ENCODE measurements around the gene LRRC55. TPM values are rescaled to one million over a fixed set of nuclear protein-coding genes. Genes with fewer than 3 reads are reported as not detected.

Gene LRRC55
- total RNA-seq, 4 donors from 2014 or later: 0.14 to 0.16 TPM; not detected in 2

GRCh38 chr11:57214098-57214417 is 32.3 kb downstream of the LRRC55 start:
- Histone ChIP-seq H3K4me3 (no peak overlapping the region), H3K36me3 (no peaks in the 10 kb centered on the region), H3K27me3 (no peaks in the 10 kb centered on the region), H3K27ac (peak overlapping the region in 3 of 4 donors; percentile 28 to 43 (median 38)), H3K9me3 (no peaks in the 10 kb centered on the region), H3K4me1 (peaks cover 0 to 6% (median 3%) of the 10 kb centered on the region in 4 donors)
- in situ Hi-C loops (cut with MboI; ENCODE audit: low pct_ligation_motif_present in 1 of 4, low pct_unique_long_range_greater_than_20kb in 1 of 4, low sequenced_read_pairs in 3 of 4): no loop called here
- no peak for TF ChIP-seq POLR2A (IDR thresholded peaks at IDR 0.05)
- TF ChIP-seq EP300 (IDR thresholded peaks at IDR 0.05; ENCODE audit: low read depth): no peak
- TF ChIP-seq CTCF (IDR thresholded peaks at IDR 0.05): no peak
- TF ChIP-seq POLR2AphosphoS5 (IDR thresholded peaks at IDR 0.05): no peak
- WGBS, 2 donors (ENCODE audit: low coverage in 1 of 2): 62% methylated on average over 2 of the region's 2 CpGs; no CpG with 5 or more reads in 1 of the 2 donors
- intact Hi-C loops (cut with DNase I; ENCODE audit: low total_unique reads): no loop called here
- DNase-seq: no peak

GRCh38 chr11:57214494-57214893 is 32.7 kb downstream of the LRRC55 start:
- no peaks in the 10 kb centered on the region for H3K9me3 ChIP-seq
- no peak overlapping the region for H3K4me3 ChIP-seq
- H3K27me3 ChIP-seq: no peaks in the 10 kb centered on the region
- TF ChIP-seq POLR2A (IDR thresholded peaks at IDR 0.05) (no peak), POLR2AphosphoS5 (IDR thresholded peaks at IDR 0.05) (no peak), CTCF (IDR thresholded peaks at IDR 0.05) (no peak), EP300 (IDR thresholded peaks at IDR 0.05; ENCODE audit: low read depth) (no peak)
- H3K4me1 ChIP-seq: peaks cover 0 to 6% (median 3%) of the 10 kb centered on the region in 4 donors
- 71 to 94% methylated on average over 3 of the region's 3 CpGs for WGBS, 2 donors (ENCODE audit: low coverage in 1 of 2)
- no peaks in the 10 kb centered on the region for H3K36me3 ChIP-seq
- no peak for DNase-seq
- peak overlapping the region in 3 of 4 donors; percentile 28 to 43 (median 38) for H3K27ac ChIP-seq
- in situ Hi-C loops (cut with MboI; ENCODE audit: low pct_ligation_motif_present in 1 of 4, low pct_unique_long_range_greater_than_20kb in 1 of 4, low sequenced_read_pairs in 3 of 4) (no loop called here), intact Hi-C loops (cut with DNase I; ENCODE audit: low total_unique reads) (no loop called here)

GRCh38 chr11:57216463-57216862 is 34.7 kb downstream of the LRRC55 start:
- Histone ChIP-seq H3K4me3 (no peak overlapping the region), H3K4me1 (peaks cover 0 to 6% (median 3%) of the 10 kb centered on the region in 4 donors), H3K27ac (no peak overlapping the region), H3K9me3 (no peaks in the 10 kb centered on the region), H3K36me3 (no peaks in the 10 kb centered on the region), H3K27me3 (no peaks in the 10 kb centered on the region)
- 76% methylated on average over 4 of the region's 4 CpGs; no CpG with 5 or more reads in 1 of the 2 donors for WGBS, 2 donors (ENCODE audit: low coverage in 1 of 2)
- TF ChIP-seq POLR2AphosphoS5 (IDR thresholded peaks at IDR 0.05) (no peak), EP300 (IDR thresholded peaks at IDR 0.05; ENCODE audit: low read depth) (no peak), POLR2A (IDR thresholded peaks at IDR 0.05) (no peak), CTCF (IDR thresholded peaks at IDR 0.05) (no peak)
- in situ Hi-C loops (cut with MboI; ENCODE audit: low pct_ligation_motif_present in 1 of 4, low pct_unique_long_range_greater_than_20kb in 1 of 4, low sequenced_read_pairs in 3 of 4): no loop called here
- intact Hi-C loops (cut with DNase I; ENCODE audit: low total_unique reads): no loop called here
- no peak for DNase-seq

GRCh38 chr11:57217053-57217452 is 35.3 kb downstream of the LRRC55 start:
- TF ChIP-seq POLR2A (IDR thresholded peaks at IDR 0.05): no peak
- no peak for TF ChIP-seq CTCF (IDR thresholded peaks at IDR 0.05)
- TF ChIP-seq POLR2AphosphoS5 (IDR thresholded peaks at IDR 0.05): no peak
- no peak for TF ChIP-seq EP300 (IDR thresholded peaks at IDR 0.05; ENCODE audit: low read depth)
- intact Hi-C loops (cut with DNase I; ENCODE audit: low total_unique reads) (no loop called here), in situ Hi-C loops (cut with MboI; ENCODE audit: low pct_ligation_motif_present in 1 of 4, low pct_unique_long_range_greater_than_20kb in 1 of 4, low sequenced_read_pairs in 3 of 4) (no loop called here)
- WGBS, 2 donors (ENCODE audit: low coverage in 1 of 2): 60 to 80% methylated on average over 1 to 4 of the region's 4 CpGs
- Histone ChIP-seq H3K4me1 (peaks cover 0 to 6% (median 3%) of the 10 kb centered on the region in 4 donors), H3K36me3 (no peaks in the 10 kb centered on the region), H3K27ac (no peak overlapping the region), H3K9me3 (no peaks in the 10 kb centered on the region), H3K27me3 (no peaks in the 10 kb centered on the region), H3K4me3 (no peak overlapping the region)
- no peak for DNase-seq

Measured in transverse colon (tissue), 4 donors.